HG03571 (cell line): ENCODE results near the gene CAVIN1.
"Not testable (repeated sequence)": the region's sequence is repeated elsewhere in the genome, so short reads cannot be mapped to it uniquely, and the experiment has no call there.

Experiments used
- ATAC-seq: cut with Tn5 transposase; IDR thresholded peaks from one replicate; pipeline ENCODE4 v1.9.1; 2021; ENCODE audit not compliant: unreplicated experiment

Gene CAVIN1

GRCh38 chr17:42406615-42407288, 16.3 kb downstream of the CAVIN1 start:
- no peak for ATAC-seq

DNA sequence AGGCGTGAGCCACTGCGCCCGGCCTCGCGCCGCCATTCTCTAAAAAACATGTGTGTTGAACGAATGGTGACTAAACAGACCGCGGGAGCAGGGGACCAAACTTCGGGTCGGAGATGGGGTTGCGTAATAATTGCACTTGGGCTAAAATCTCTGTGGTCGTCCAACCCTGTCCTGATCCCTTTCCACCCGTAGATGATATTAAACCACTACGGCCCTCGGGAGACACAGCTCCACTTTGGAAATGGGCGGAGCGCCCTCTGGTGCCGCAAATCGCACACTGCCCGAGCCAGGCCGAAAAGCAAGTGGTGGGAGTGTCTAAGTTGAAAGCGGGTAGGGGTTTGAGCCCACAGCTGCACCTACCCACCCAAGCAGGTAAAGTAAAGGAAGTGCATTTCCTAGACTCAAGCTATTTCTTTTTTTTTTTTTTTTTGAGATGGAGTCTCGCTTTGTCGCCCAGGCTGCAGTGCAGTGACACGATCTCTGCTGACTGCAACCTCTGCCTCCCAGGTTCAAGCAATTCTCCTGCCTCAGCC, 17.0 kb downstream of the CAVIN1 start:
- no peak for ATAC-seq

- ATAC-seq = no peak
Observed at GRCh38 chr17:42405076-42405475, 18.0 kb downstream of the CAVIN1 start.

DNA sequence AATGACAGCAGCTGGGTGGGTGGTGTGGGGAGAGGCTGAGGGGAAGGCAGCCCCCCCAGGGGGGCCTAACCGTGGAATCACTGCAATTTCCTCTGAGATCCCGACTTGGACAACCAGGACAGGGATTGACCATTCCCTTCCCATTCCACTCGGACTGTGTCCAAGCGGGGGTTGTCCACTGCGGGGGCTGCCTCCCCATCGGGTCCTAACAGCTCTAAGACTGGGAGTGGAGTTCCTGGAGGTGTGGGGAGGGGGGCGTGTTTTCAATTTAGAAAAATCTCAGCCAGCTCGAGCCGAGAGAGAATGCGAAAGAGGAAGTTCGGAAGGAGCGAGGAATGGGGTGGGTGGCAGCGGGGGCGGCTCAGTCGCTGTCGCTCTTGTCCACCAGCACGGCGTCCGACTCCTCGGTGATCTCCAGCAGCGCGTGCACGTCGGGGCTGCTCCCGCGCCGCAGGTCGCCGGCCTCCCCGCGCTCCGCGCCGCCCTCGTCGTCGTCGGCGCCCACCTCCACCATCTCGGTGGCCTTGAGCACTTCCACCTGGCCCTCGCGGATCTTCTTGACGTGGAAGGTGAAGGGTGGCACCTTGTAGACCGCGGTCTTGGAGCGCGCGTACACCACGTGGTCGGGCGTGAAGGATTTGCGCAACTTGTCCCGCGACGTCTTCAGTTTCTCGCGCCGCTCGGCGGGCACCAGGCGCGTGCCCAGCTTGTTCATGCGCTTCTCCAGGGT, 18.6 kb downstream of the CAVIN1 start:
- ATAC-seq = no peak

- no peak for ATAC-seq
Observed at GRCh38 chr17:42403150-42403549, 19.9 kb downstream of the CAVIN1 start.

DNA sequence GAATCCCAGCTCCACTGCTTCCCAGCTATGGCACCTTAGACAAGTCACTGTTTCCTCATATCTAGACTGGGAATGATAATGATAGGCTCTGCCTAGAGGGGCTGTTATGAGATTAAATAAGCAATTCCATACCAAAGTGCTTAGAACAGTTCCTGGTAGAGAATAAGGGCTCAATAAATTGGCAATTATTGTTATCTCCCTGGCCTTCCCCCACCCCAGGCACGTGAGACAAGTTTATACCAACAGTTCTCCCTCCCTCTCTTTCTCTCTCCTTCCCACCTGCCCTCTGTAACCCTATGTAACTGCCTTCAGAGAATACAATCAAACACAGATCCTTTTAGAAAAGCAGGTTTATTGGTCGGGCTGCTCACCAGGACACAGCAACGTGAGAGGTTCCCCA, 20.9 kb downstream of the CAVIN1 start:
- no peak for ATAC-seq

- not testable (repeated sequence) for ATAC-seq
Observed at GRCh38 chr17:42400844-42401375, 22.1 kb downstream of the CAVIN1 start.

DNA sequence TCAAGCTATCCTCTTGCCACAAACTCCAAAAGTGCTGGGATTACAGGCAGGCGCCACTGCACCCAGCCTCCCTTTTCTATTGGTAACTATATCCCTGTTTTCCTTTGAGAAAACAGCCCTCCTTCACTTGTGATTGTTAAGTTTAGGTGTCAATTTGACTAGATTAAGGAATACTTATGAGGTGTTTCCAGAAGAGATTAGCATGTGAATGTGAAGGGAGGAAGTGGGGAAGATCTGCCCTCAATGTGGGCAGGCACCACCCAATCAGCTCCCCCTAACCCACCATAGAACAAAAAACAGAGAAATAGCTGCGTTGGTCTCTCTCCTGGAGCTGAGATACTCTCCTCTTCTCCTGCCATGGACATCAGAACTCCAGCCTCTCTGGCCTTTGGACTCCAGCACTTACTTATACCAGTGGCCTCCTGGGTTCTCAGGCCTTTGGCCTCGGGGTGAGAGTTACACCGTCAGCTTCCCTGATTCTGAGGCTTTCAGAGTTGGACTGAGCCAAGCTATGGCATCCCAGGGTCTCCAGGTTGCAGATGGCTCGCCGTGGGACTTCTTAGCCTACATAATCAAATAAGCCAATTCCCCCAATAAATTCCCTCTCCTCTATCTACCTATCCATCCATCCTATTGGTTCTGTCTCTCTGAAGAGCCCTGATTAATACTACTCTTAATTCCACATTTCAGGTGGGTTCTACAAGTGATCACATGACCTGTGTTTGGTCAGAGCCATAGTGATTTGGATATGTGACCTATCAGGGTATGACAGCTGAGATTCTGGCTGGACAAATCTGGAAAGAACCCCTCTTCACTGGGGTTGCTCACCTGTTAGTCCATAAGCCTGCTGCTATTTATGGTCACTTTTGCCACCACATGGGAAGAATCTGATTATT, 22.9 kb downstream of the CAVIN1 start:
- ATAC-seq = no peak

DNA sequence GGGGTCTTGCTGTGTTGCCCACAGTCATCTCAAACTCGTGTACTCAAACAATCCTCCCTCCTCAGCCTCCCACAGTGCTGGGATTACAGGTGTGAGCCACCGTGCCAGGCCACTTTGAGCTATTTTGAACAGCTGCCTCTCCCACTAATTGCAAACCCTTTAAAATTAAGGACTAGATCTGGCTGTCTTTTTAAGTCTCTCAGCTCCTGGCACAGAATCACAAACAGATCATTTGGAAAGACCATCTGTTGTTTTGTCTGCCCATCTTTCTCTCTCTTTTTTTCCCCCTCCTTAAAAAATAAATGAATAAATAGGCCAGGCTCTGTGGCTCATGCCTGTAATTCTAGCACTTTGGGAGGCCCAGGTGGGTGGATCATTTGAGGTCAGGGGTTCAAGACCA, 23.9 kb downstream of the CAVIN1 start:
- no peak for ATAC-seq

- not testable (repeated sequence) for ATAC-seq
Observed at GRCh38 chr17:42395601-42396000, 27.5 kb downstream of the CAVIN1 start.

DNA sequence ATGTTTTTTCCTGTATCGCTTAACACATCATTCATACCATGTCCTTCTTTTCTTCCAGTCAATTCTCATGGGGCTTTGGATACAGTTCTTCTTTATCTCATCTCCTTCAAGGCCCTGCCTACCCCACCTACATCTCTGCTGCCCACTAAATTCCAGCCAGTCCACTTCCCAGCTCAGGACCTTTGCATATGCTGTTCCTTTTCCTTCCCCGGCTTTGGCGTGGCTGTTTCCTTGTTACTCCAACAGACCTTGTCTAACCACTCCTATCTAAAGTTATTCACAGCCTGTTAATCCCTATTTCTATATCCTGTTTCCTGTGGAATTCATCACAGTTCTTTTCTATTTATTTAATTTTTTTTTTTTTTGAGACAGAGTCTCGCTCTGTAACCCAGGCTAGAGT, 28.2 kb downstream of the CAVIN1 start:
- no peak for ATAC-seq

- ATAC-seq = no peak
Observed at GRCh38 chr17:42392692-42393415, 30.2 kb downstream of the CAVIN1 start.

DNA sequence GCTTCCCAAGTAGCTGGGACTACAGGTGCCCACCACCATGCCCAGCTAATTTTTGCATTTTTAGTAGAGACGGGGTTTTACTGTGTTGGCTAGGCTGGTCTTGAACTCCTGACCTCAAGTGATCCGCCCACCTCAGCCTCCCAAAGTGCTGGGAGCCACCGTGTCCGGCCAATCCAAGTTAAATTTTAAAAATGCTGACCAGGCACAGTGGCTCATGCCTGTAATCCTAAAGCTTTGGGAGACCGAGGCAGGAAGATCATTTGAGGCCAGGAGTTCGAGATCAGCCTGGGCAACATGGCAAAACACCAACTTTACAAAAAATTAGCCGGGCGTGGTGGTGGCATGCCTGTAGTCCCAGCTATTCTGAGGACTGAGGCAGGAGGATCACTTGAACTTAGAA, 31.6 kb downstream of the CAVIN1 start:
- ATAC-seq = not testable (repeated sequence)

DNA sequence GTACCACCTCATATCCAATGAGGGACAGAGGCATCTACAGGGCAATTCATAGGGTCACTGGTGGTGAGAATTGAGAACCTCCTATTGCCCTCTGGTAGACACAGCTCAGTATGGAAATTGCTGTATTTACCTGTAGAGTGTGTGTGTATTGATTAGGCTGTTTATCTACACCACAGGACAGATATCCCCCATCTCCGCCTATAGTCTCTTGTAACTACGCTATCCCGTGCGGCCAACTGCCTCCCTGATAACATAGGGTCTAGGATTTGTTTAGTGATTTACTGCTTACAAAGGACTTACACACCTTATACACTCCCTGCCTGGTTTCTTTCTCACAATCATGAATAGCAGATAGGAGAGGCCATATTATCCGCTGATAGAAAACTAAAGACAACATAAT, 33.2 kb downstream of the CAVIN1 start:
- no peak for ATAC-seq

DNA sequence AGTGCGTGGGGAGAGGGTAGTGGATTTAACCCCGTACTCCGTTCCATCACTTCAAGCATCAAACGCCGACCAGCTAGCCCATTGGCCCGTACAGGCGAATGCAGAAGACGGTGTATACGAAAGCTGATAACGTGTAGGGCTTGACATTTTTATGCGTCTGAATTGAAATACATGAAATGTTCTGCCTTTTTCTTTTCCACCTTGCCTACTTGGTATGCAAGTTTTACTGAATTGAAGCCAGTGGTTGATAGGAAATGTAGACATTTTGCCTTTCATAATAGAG, 34.0 kb downstream of the CAVIN1 start:
- ATAC-seq = no peak

DNA sequence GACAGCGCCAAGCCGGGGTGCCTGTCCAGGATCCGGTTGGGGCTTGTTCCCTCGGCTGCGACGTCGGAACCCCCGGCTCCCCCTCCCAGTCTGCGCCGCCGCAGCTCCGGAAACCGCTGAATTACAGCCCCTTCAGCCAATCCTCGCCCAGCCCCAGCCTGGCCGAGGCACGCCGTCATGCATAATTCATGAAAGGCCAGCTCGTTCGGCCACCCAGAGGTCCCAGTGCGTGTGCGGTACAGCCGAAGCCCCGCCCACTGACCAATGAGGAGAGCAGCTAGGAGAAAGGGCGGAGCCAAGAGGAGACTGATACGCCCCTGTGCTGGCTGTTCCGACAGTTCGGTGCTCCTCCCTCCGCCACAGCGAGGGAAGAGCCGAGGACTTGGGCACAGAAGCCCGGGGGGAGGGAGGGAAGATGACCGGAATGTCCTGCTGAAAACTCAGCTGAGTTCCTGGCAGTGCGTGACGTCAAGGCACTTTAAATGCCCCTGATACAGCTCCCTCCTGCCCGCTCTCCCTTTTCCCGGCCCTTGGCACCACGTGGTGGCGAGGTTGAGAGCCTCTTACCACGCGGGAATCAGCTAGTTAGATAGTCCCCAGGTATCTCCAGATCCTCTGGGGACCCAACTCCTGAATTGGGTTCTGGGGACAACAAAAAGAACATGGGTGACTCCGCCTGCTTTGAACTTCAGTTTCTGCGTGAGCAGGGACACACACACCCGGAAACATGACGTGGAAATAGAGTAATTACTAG, 34.5 kb downstream of the CAVIN1 start, which contains the start of gene STAT3:
STAT3 (minus strand) TSS at position 62 of the 754 bp plus-strand sequence. CDS start 39,926 bp downstream, outside the sequence.
- peak; percentile 85 for ATAC-seq

DNA sequence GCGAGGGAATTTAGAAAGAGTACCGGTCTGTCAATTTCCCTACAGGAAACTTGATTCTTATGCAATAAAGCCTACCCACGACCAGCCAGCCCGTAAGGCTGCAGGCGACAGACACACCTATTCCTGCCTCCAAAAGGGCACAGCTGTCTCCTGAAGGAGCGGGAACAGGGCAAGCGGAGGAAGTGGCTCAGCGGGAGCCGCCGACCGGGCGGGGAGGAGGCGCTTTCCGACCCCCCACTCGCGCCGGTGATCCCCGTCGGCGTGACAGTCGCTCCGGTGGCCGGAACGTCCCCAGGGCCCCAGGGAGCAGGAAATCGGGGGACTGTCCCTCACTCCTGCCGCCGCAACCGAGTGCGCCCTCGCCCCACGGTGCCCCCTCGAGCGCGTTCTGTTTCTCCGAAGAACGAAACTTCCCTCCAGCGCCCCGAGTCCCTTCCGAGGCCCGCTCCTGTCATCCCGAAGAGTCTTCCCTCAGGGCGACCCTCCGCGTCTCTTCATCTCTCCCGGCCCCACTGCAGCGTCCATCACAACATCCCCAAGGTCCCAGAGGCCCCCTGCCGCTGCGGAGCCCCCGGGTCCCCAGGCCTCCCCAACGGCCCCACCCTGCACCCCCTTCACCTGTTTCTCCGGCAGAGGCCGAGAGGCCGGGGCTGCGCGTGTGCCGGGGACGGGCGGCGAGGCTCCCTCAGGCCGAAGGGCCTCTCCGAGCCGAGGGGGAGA, 35.2 kb downstream of the CAVIN1 start:
- ATAC-seq = no peak

- no peak for ATAC-seq
Observed at GRCh38 chr17:42386777-42387657, 36.0 kb downstream of the CAVIN1 start.
